ENCODE results near the gene SLC39A12. TPM values are rescaled to one million over a fixed set of nuclear protein-coding genes. Genes with fewer than 3 reads are reported as not detected.

SLC39A12 gene
- polyA plus RNA-seq, 1 donor (not counting 4 experiments of a cell fraction or from before 2014, with no cell fraction given) = 0.07 TPM

DNA sequence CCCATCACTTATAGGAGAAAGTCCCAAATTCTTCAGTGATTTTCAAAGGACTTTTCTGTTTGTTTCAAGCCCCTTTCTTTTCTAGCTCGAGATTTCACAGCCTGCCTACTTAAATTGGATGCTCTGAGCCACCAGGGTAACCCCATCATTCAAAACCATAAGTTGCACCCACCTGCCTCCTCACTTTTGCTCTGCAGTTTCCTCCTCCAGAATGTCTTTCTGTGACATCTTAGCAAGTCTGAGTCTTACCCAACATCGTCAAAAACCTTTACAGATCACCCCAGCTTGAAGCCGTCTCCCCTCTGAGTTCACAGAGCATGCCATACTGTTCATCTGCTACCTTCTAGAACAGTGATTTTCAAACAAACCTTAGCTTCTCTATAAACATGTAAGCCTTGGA lies 124.2 kb downstream of the SLC39A12 start:
- Histone ChIP-seq H3K79me2 (ENCODE audit: control insufficient read depth, insufficient read depth, low read length) (no peaks in the 10 kb centered on the region), H2AFZ (ENCODE audit: control insufficient read depth, low read length) (no peak overlapping the region), H3K36me3 (ENCODE audit: control insufficient read depth in 2 of 2, extremely low read depth in 1 of 2, insufficient read depth in 2 of 2, low read length in 2 of 2) (no peaks in the 10 kb centered on the region), H3K9me3 (ENCODE audit: control insufficient read depth, low read depth, low read length) (no peaks in the 10 kb centered on the region), H3K4me1 (ENCODE audit: control insufficient read depth, extremely low read depth, insufficient read depth, low read length) (peaks cover 9% of the 10 kb centered on the region), H3K9ac (ENCODE audit: control insufficient read depth, extremely low read depth, insufficient read depth, low read length) (no peak overlapping the region), H3K9me1 (ENCODE audit: control insufficient read depth, extremely low read depth, insufficient read depth, low read length) (no peaks in the 10 kb centered on the region), H3K4me2 (ENCODE audit: control insufficient read depth, extremely low read depth, insufficient read depth, low read depth, low read length) (no peak overlapping the region), H4K20me1 (ENCODE audit: control insufficient read depth, extremely low read depth, insufficient read depth, low read length) (no peaks in the 10 kb centered on the region), H3K27ac (ENCODE audit: control insufficient read depth, insufficient read depth, low read length) (no peak overlapping the region), H3K27me3 (ENCODE audit: control insufficient read depth, extremely low read depth, insufficient read depth, low read length) (no peaks in the 10 kb centered on the region), H3K4me3 (ENCODE audit: control insufficient read depth in 2 of 3, extremely low read depth in 1 of 3, insufficient read depth in 2 of 3, low read depth in 1 of 3, low read length in 3 of 3) (no peak overlapping the region)
- dilution Hi-C loops (cut with MboI; ENCODE audit: extremely low pct_ligation_motif_present, low sequenced_read_pairs) = no loop called here
- FAIRE-seq = no peak
- TF ChIP-seq, protein P1, sequence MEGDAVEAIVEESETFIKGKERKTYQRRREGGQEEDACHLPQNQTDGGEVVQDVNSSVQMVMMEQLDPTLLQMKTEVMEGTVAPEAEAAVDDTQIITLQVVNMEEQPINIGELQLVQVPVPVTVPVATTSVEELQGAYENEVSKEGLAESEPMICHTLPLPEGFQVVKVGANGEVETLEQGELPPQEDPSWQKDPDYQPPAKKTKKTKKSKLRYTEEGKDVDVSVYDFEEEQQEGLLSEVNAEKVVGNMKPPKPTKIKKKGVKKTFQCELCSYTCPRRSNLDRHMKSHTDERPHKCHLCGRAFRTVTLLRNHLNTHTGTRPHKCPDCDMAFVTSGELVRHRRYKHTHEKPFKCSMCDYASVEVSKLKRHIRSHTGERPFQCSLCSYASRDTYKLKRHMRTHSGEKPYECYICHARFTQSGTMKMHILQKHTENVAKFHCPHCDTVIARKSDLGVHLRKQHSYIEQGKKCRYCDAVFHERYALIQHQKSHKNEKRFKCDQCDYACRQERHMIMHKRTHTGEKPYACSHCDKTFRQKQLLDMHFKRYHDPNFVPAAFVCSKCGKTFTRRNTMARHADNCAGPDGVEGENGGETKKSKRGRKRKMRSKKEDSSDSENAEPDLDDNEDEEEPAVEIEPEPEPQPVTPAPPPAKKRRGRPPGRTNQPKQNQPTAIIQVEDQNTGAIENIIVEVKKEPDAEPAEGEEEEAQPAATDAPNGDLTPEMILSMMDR (optimal IDR thresholded peaks at IDR 0.05 in 1 of 3, IDR thresholded peaks at IDR 0.05 in 1 of 3, conservative IDR thresholded peaks at IDR 0.05 in 1 of 3; ENCODE audit: extremely low read depth in 1 of 3, insufficient read depth in 2 of 3, low read length in 3 of 3) = no peak
- DNase-seq (ENCODE audit: low read depth, low spot score) = no peak

DNA sequence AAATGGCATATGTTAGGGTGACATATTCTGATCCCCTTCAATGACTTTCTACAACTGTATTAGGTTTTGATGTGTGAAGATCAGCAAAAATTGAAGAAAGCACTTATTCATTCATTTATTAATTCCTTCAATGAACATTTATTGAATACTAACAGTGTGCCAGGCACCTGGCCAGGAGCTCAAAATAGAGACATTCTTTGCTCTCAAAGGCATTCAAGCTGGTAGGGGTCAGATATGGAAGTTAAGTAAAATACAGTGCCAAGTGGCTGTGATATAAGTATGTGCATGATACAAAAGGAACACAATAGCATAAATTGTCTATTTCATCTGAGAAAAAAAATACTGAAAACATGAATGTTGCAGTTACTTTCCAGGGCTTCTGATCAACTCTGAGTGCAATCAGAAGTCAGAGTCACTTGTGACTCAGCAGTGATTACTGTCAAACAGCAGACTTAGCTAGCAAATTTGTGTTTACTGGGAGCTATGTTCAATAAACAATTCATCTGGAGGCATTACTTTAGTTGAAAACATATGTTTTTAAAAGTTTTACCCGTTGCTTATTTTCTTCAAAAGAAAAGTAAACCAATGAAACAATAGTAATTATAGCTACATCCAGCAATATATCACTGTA lies 128.1 kb downstream of the SLC39A12 start:
- TF ChIP-seq EZH2 (IDR thresholded peaks at IDR 0.05; ENCODE audit: low read length) = no peak
- TF ChIP-seq, protein P1 (optimal IDR thresholded peaks at IDR 0.05 in 1 of 3, IDR thresholded peaks at IDR 0.05 in 1 of 3, conservative IDR thresholded peaks at IDR 0.05 in 1 of 3; ENCODE audit: extremely low read depth in 1 of 3, insufficient read depth in 2 of 3, low read length in 3 of 3) = no peak
- Histone ChIP-seq H3K9me3 (ENCODE audit: control insufficient read depth, low read depth, low read length) (no peaks in the 10 kb centered on the region), H3K9me1 (ENCODE audit: control insufficient read depth, extremely low read depth, insufficient read depth, low read length) (no peaks in the 10 kb centered on the region), H3K27me3 (ENCODE audit: control insufficient read depth, extremely low read depth, insufficient read depth, low read length) (peaks cover 3% of the 10 kb centered on the region), H3K4me1 (ENCODE audit: control insufficient read depth, extremely low read depth, insufficient read depth, low read length) (no peaks in the 10 kb centered on the region), H3K79me2 (ENCODE audit: control insufficient read depth, insufficient read depth, low read length) (no peaks in the 10 kb centered on the region), H3K9ac (ENCODE audit: control insufficient read depth, extremely low read depth, insufficient read depth, low read length) (no peak overlapping the region), H3K4me3 (ENCODE audit: control insufficient read depth in 2 of 3, extremely low read depth in 1 of 3, insufficient read depth in 2 of 3, low read depth in 1 of 3, low read length in 3 of 3) (no peak overlapping the region), H3K27ac (ENCODE audit: control insufficient read depth, insufficient read depth, low read length) (no peak overlapping the region), H4K20me1 (ENCODE audit: control insufficient read depth, extremely low read depth, insufficient read depth, low read length) (no peaks in the 10 kb centered on the region), H3K36me3 (ENCODE audit: control insufficient read depth in 2 of 2, extremely low read depth in 1 of 2, insufficient read depth in 2 of 2, low read length in 2 of 2) (no peaks in the 10 kb centered on the region), H2AFZ (ENCODE audit: control insufficient read depth, low read length) (no peak overlapping the region), H3K4me2 (ENCODE audit: control insufficient read depth, extremely low read depth, insufficient read depth, low read depth, low read length) (no peak overlapping the region)
- FAIRE-seq = no peak
- dilution Hi-C loops (cut with MboI; ENCODE audit: extremely low pct_ligation_motif_present, low sequenced_read_pairs) = no loop called here
- DNase-seq (ENCODE audit: low read depth, low spot score) = no peak

All from keratinocyte (primary cell).